NCI-H1930 (cell line): ENCODE measurements around the gene GBA2.

Source experiments
- DNase-seq, 2 experiments: peaks; one replicate each; lab custom pipeline; 2025; lab: John Stamatoyannopoulos, UW

Gene GBA2

GRCh38 chr9:35691334-35691650 lies 57.7 kb downstream of the GBA2 start:
- DNase-seq, result no peak

- peak in 1 of 2 experiments; percentile 19 for DNase-seq
These were observed 58.3 kb downstream of the GBA2 start for GRCh38 chr9:35690614-35691333.

- DNase-seq, result no peak
These were observed 58.8 kb downstream of the GBA2 start for GRCh38 chr9:35690294-35690613.

DNA sequence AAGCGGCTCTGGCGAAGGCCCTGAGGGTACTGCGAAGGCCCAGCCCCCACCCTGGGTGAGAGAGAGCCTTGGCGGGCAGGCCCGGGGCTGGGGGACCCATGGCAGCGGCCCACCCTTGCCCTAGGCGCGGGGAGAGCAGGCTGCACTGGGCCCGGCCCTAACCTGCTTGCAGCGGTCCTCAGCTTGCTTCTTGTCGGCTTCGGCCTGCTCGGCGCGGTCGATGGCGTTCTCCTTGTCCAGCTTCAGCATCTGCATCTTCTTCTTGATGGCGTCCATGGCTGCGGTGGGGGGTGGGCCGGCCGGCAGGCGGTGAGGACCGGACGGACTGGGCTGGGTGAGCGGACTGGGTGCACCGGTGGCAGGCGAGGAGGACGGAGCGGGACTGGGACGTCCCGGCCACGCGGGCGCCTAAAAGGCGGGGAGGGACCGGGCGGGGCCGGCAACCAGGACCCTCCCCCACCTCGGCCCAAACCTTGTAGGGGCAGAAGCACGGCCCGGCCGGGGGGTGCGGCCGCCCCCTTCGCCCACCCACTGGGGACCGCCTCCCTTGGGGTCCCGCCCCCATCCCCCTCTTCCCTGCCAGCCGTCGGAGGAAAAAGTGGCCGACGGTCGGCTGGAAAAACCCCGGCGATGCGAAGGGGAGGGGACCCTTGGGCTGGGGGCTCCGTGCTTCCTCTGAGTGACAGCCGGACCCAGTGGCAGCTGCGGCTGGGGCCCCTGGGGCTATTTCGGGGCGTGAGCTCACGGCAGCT lies 59.3 kb downstream of the GBA2 start, which contains the start of gene TPM2:
TSS of gene TPM2 (minus strand) at position 384 of the 752 bp plus-strand sequence. CDS start at position 276, 108 bp downstream.
- no peak for DNase-seq

DNA sequence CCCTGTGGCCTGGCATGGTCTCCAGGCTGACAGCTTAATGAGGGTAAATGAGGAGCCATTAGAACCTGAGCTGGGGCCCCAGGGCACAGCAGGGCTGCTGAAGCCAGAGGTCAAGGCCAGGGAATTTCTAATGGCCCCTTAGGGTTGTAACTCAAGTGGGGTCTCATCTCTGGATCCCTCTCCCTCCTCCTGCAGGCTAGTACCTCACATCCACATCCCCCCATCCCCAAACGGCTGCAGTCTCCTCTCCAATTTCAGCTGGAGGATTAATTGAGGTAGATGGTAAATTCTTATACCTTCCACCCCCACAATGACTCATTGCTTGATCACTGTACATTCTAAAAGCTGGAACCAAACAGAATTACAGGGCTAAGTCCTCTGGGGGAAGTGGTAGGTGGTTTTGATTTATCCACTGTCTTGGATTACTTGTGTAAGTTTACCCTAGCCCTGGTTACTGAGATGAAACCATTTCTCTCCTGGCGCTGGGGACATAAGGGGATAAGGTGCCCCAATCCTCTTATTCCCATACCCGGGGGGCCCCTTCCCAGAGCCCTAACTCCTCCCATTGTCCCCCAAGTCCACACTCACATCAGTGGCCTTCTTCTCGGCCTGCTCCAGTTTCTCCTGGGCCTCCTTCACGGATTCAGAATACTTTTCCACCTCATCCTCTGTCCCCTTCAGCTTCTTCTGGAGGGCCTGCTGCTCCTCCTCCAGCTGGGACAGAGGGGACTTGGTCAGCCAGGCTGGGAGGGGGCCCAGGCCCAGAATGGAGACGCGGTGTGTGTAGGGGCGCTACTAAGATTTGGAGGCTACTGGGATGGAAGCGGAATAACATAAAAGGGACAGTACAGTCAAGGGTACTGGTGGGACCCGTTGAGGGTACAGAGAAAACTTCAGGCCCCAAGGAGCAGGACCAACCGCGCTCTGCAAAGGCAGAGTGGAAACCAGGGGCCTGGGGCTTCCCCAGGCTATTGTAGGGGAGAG lies 60.2 kb downstream of the GBA2 start:
- no peak for DNase-seq

DNA sequence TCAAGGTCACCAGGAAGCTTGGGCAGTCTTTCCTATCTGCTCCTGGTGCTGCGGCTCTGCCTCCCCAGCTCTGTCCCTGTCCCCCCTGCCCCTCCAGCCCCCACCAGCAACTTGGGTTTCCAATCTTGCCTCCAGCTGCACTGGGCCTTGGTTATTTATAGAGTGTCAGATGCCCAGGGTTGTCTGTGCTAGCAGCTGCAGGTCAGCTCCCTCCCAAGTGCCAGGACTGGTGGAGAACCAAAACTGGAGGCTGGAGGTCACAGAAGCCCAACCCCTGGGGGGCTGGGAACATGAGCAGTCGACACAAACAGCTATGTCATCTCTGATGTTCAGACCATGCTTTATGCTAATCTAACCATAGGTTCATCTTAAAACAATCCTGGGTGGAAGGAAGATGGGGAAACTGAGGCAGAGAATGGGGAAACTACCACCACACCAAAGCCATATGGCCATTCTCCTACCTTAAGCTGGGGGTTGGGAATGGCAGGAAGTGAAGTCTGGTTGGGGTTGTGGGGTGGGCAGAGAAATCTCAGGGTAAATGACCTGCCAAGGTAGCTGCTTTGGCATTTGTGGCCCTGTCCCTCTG lies 61.0 kb downstream of the GBA2 start:
- DNase-seq, result no peak

- no peak for DNase-seq
These were observed 61.7 kb downstream of the GBA2 start for GRCh38 chr9:35687306-35687705.
